Panc1 (cell line): ENCODE measurements around the gene JOSD1. TPM values are rescaled to one million over a fixed set of nuclear protein-coding genes. Genes with fewer than 3 reads are reported as not detected.

ENCODE experiments used
- ATAC-seq: fragments of 200-7000 bp; cut with Tn5 transposase; 2 replicates; pipeline ENCODE4 v1.9.1; 2020; ENCODE audit warnings: mild to moderate bottlenecking, moderate library complexity
- BruUV-seq: library from RNA; stranded (reverse); fragments of 400-500 nt; replicated peaks from 2 replicates; lab custom pipeline; 2021; lab: Mats Ljungman, UMichigan
- CTCF ChIA-PET: fragments of 300-600 bp; sonication (Branson Sonifier 250); formaldehyde crosslinking; loops from one replicate; lab custom pipeline; 2022; ENCODE audit warnings: antibody characterized with exemption; lab: Charles Lee
- POLR2A ChIA-PET: fragments of 300-600 bp; sonication (Branson Sonifier 250); formaldehyde crosslinking; loops from one replicate; lab custom pipeline; 2022; ENCODE audit warnings: antibody characterized with exemption; lab: Charles Lee
- DNase-seq: peaks from one replicate; pipeline ENCODE4 v3.0.0-alpha.2; 2010; ENCODE audit warnings: low read depth, low spot score
- H3K27ac ChIP-seq: 2 replicates; pipeline ENCODE4 v1.5.1; 2011; ENCODE audit warnings: mild to moderate bottlenecking, low read length, inconsistent platforms
- H3K27me3 ChIP-seq: fragments of 200-500 bp; sonication (Bioruptor generic); 2 replicates; pipeline ENCODE4 v1.6.0; 2014; ENCODE audit warnings: low read length, inconsistent platforms; ENCODE audit not compliant: control insufficient read depth, insufficient read depth
- H3K36me3 ChIP-seq: fragments of 200-500 bp; sonication (Bioruptor generic); 2 replicates; pipeline ENCODE4 v1.5.1; 2014; ENCODE audit warnings: inconsistent platforms, mild to moderate bottlenecking, low read length, moderate library complexity; ENCODE audit not compliant: control insufficient read depth, insufficient read depth
- H3K4me1 ChIP-seq: 2 replicates; pipeline ENCODE4 v1.5.1; 2011; ENCODE audit warnings: inconsistent platforms, mild to moderate bottlenecking, low read length, moderate library complexity; ENCODE audit not compliant: control insufficient read depth, insufficient read depth
- H3K4me3 ChIP-seq, 2 experiments: 2 replicates each; pipeline ENCODE4 v1.5.1; 2011 to 2012; ENCODE audit warnings: low read depth in 2 of 2, low read length in 2 of 2, mild to moderate bottlenecking in 2 of 2, inconsistent platforms in 1 of 2, moderate library complexity in 1 of 2
- H3K9me3 ChIP-seq: fragments of 200-500 bp; sonication (Bioruptor generic); 2 replicates; pipeline ENCODE4 v1.5.1; 2014; ENCODE audit warnings: low read depth, mild to moderate bottlenecking, inconsistent platforms, low read length, moderate library complexity; ENCODE audit not compliant: control insufficient read depth, insufficient read depth
- POLR2AphosphoS5 ChIP-seq: IDR thresholded peaks from 2 replicates; pipeline ENCODE4 v1.6.1; 2012; ENCODE audit warnings: mild to moderate bottlenecking, low read depth, low read length, moderate library complexity
- SIN3A ChIP-seq: IDR thresholded peaks from 2 replicates; pipeline ENCODE4 v1.6.1; 2012; ENCODE audit warnings: low read depth, mild to moderate bottlenecking, low read length, moderate library complexity, borderline replicate concordance; ENCODE audit not compliant: insufficient read depth
- TCF7L2 ChIP-seq: IDR thresholded peaks from 2 replicates; pipeline ENCODE4 v1.6.1; 2011; ENCODE audit warnings: mild to moderate bottlenecking, low read depth, low read length, inconsistent platforms
- in situ Hi-C: cut with HindIII; loops from 2 replicates; pipeline ENCODE4 v1.10.0; 2016; ENCODE audit warnings: low sequenced_read_pairs, low pct_unique_long_range_greater_than_20kb
- intact Hi-C: fragments of 100-400 bp; cut with micrococcal nuclease; formaldehyde crosslinking; loops from one replicate; pipeline ENCODE4 v1.10.0; 2022; ENCODE audit not compliant: unreplicated experiment
- total RNA-seq: library from RNA; stranded (reverse); gene quantifications from one replicate; pipeline ENCODE4 v1.2.1, GENCODE V29; 2021; ENCODE audit not compliant: unreplicated experiment
- TF ChIP-seq, protein P1 (sequence below): fragments of 450-650 bp; IDR thresholded peaks from 2 replicates; pipeline ENCODE4 v1.5.1; 2017; ENCODE audit warnings: mild to moderate bottlenecking
- TF ChIP-seq, protein P2 (sequence below), 2 experiments: IDR thresholded peaks; 2 replicates each; pipeline ENCODE4 v1.6.1; 2011 to 2012; ENCODE audit warnings: low read depth in 2 of 2, control low read depth in 1 of 2, low read length in 1 of 2, mild to moderate bottlenecking in 1 of 2, moderate library complexity in 1 of 2; ENCODE audit not compliant: insufficient read depth in 1 of 2

The JOSD1 gene
- total RNA-seq, 1 experiment from 2014 or later, result 35.1 TPM

GRCh38 chr22:38707984-38708383 lies 7.2 kb upstream of the JOSD1 start:
- H3K4me1 ChIP-seq, result peaks cover 13% of the 10 kb centered on the region
- in situ Hi-C loops, result no loop called here
- no peak overlapping the region; the same call in 1 of the 2 replicates for H3K27ac ChIP-seq
- ChIA-PET POLR2A (interaction anchor here (0.6 kb wide), 1 partner anchor 18 kb away, joined by 3 read pairs; no protein-coding TSS in a partner anchor), CTCF (no interaction called here)
- BruUV-seq, result no TSS peak
- TF ChIP-seq POLR2AphosphoS5, result no peak
- TF ChIP-seq, protein P1, sequence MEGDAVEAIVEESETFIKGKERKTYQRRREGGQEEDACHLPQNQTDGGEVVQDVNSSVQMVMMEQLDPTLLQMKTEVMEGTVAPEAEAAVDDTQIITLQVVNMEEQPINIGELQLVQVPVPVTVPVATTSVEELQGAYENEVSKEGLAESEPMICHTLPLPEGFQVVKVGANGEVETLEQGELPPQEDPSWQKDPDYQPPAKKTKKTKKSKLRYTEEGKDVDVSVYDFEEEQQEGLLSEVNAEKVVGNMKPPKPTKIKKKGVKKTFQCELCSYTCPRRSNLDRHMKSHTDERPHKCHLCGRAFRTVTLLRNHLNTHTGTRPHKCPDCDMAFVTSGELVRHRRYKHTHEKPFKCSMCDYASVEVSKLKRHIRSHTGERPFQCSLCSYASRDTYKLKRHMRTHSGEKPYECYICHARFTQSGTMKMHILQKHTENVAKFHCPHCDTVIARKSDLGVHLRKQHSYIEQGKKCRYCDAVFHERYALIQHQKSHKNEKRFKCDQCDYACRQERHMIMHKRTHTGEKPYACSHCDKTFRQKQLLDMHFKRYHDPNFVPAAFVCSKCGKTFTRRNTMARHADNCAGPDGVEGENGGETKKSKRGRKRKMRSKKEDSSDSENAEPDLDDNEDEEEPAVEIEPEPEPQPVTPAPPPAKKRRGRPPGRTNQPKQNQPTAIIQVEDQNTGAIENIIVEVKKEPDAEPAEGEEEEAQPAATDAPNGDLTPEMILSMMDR, result no peak
- TF ChIP-seq TCF7L2, result no peak
- TF ChIP-seq, protein P2, sequence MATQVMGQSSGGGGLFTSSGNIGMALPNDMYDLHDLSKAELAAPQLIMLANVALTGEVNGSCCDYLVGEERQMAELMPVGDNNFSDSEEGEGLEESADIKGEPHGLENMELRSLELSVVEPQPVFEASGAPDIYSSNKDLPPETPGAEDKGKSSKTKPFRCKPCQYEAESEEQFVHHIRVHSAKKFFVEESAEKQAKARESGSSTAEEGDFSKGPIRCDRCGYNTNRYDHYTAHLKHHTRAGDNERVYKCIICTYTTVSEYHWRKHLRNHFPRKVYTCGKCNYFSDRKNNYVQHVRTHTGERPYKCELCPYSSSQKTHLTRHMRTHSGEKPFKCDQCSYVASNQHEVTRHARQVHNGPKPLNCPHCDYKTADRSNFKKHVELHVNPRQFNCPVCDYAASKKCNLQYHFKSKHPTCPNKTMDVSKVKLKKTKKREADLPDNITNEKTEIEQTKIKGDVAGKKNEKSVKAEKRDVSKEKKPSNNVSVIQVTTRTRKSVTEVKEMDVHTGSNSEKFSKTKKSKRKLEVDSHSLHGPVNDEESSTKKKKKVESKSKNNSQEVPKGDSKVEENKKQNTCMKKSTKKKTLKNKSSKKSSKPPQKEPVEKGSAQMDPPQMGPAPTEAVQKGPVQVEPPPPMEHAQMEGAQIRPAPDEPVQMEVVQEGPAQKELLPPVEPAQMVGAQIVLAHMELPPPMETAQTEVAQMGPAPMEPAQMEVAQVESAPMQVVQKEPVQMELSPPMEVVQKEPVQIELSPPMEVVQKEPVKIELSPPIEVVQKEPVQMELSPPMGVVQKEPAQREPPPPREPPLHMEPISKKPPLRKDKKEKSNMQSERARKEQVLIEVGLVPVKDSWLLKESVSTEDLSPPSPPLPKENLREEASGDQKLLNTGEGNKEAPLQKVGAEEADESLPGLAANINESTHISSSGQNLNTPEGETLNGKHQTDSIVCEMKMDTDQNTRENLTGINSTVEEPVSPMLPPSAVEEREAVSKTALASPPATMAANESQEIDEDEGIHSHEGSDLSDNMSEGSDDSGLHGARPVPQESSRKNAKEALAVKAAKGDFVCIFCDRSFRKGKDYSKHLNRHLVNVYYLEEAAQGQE (IDR thresholded peaks at IDR 0.05; ENCODE audit: insufficient read depth in 1 of 2, low read depth in 2 of 2, low read length in 1 of 2), result no peak
- TF ChIP-seq SIN3A, result no peak
- DNase-seq, result no peak
- intact Hi-C loops, result no loop called here
- H3K4me3 ChIP-seq, result peak overlapping the region in 1 of 2 experiments; percentile 69; a peak in 2 of 4 replicates
- no peak for ATAC-seq
- H3K36me3 ChIP-seq, result peaks cover 4% of the 10 kb centered on the region; the same call in 1 of the 2 replicates
- H3K9me3 ChIP-seq, result no peaks in the 10 kb centered on the region
- H3K27me3 ChIP-seq, result no peaks in the 10 kb centered on the region

GRCh38 chr22:38707346-38707745 lies 6.6 kb upstream of the JOSD1 start:
- ChIA-PET CTCF (no interaction called here), POLR2A (interaction anchor here (0.6 kb wide), 1 partner anchor 17 kb away, joined by 3 read pairs; no protein-coding TSS in a partner anchor)
- BruUV-seq, result TSS peak; percentile 80
- Histone ChIP-seq H3K9me3 (no peaks in the 10 kb centered on the region), H3K36me3 (peaks cover 4% of the 10 kb centered on the region; the same call in 1 of the 2 replicates), H3K4me1 (peaks cover 13% of the 10 kb centered on the region), H3K27me3 (no peaks in the 10 kb centered on the region), H3K27ac (peak overlapping the region; percentile 87), H3K4me3 (peak overlapping the region; percentile 69 to 86)
- ATAC-seq (no peak), DNase-seq (peak; percentile 50)
- intact Hi-C loops (no loop called here), in situ Hi-C loops (no loop called here)
- TF ChIP-seq TCF7L2 (no peak), POLR2AphosphoS5 (no peak), SIN3A (no peak)
- TF ChIP-seq, protein P1, result no peak
- TF ChIP-seq, protein P2 (IDR thresholded peaks at IDR 0.05; ENCODE audit: insufficient read depth in 1 of 2, low read depth in 2 of 2, low read length in 1 of 2), result no peak
